GM21576 (cell line): Measurements from ENCODE around the gene TNXB.
A peak's percentile ranks its signal among the peaks of the same experiment; 100 is the strongest.

Source experiments
- ATAC-seq: cut with Tn5 transposase; IDR thresholded peaks from one replicate; pipeline ENCODE4 v1.9.1; 2021; ENCODE audit warnings: mild to moderate bottlenecking, moderate library complexity; ENCODE audit not compliant: unreplicated experiment

The TNXB gene, protein sequence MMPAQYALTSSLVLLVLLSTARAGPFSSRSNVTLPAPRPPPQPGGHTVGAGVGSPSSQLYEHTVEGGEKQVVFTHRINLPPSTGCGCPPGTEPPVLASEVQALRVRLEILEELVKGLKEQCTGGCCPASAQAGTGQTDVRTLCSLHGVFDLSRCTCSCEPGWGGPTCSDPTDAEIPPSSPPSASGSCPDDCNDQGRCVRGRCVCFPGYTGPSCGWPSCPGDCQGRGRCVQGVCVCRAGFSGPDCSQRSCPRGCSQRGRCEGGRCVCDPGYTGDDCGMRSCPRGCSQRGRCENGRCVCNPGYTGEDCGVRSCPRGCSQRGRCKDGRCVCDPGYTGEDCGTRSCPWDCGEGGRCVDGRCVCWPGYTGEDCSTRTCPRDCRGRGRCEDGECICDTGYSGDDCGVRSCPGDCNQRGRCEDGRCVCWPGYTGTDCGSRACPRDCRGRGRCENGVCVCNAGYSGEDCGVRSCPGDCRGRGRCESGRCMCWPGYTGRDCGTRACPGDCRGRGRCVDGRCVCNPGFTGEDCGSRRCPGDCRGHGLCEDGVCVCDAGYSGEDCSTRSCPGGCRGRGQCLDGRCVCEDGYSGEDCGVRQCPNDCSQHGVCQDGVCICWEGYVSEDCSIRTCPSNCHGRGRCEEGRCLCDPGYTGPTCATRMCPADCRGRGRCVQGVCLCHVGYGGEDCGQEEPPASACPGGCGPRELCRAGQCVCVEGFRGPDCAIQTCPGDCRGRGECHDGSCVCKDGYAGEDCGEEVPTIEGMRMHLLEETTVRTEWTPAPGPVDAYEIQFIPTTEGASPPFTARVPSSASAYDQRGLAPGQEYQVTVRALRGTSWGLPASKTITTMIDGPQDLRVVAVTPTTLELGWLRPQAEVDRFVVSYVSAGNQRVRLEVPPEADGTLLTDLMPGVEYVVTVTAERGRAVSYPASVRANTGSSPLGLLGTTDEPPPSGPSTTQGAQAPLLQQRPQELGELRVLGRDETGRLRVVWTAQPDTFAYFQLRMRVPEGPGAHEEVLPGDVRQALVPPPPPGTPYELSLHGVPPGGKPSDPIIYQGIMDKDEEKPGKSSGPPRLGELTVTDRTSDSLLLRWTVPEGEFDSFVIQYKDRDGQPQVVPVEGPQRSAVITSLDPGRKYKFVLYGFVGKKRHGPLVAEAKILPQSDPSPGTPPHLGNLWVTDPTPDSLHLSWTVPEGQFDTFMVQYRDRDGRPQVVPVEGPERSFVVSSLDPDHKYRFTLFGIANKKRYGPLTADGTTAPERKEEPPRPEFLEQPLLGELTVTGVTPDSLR (N-terminal part only)

GRCh38 chr6:32109114-32109764, at the start of gene TNXB:
Gene TNXB (minus strand): TSS chr6:32109338. CDS start chr6:32098198, 11,140 bp downstream.
- no peak for ATAC-seq

- no peak for ATAC-seq
Measured at GRCh38 chr6:32158052-32158451, 48.9 kb upstream of the TNXB start.

GRCh38 chr6:32156891-32157290, 47.8 kb upstream of the TNXB start:
- no peak for ATAC-seq

DNA sequence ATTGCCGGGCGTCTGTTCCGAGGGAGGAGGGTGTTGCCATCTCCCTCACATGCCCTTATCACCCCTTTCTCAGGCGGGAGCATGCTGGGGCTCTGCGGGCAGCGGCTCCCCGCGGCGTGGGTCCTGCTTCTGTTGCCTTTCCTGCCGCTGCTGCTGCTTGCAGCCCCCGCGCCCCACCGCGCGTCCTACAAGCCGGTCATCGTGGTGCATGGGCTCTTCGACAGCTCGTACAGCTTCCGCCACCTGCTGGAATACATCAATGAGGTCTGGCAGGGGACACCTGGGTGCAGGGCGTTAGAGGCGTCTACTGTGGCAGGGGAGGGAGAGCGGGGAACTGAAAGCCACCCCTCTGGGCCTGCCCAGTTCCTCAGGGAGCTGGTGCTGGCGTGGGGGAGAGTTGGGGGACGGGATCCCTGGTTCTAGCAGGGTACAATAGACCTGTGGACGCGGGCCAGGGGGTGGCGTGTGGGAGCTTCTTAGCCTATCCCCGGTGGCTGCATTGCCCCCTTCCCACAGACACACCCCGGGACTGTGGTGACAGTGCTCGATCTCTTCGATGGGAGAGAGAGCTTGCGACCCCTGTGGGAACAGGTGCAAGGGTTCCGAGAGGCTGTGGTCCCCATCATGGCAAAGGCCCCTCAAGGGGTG, 45.5 kb upstream of the TNXB start:
- ATAC-seq = peak; percentile 63

- ATAC-seq = peak; percentile 22
Measured at GRCh38 chr6:32153564-32154513, 44.7 kb upstream of the TNXB start, which contains the start of gene PPT2. Gene PPT2 (plus strand): TSS chr6:32154141. CDS start chr6:32154595, 454 bp downstream.

DNA sequence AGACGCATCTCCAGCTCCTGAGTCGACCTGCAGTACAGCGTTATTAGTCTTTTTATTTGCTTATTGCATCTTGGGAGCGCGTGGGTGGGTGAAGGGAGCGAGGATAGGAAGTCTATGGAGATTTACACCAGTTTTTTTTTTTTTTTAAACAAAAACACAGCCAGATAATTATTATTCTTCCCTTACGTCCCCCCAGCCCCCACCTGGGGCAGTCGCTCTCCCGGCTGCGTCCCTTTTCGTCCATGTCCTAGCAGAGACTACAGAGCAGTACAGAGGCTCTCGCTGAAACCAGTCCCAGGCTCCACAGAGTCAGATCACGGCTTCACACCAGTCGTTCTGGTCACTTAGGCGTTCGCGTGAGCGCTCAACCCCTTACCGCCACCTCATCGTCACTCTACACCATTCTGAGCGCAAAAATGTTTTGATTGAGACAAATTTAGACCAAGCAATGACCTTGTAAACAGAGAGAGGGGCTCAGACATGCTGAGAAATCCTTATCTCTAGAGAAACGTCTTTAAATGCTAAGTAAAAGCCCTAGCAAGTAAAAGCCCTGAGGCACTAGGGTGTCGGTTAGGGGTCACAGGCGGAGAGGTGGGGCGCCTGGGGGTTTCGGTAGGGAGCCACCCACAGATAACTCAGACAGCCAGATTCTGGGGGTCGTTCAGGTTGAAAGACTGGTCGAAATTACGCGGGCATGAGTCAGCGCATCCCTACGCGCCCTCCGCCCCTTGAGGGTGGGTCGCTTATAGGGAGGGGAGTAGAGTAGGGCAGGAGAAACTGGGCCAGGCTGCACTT, 43.8 kb upstream of the TNXB start:
- no peak for ATAC-seq

DNA sequence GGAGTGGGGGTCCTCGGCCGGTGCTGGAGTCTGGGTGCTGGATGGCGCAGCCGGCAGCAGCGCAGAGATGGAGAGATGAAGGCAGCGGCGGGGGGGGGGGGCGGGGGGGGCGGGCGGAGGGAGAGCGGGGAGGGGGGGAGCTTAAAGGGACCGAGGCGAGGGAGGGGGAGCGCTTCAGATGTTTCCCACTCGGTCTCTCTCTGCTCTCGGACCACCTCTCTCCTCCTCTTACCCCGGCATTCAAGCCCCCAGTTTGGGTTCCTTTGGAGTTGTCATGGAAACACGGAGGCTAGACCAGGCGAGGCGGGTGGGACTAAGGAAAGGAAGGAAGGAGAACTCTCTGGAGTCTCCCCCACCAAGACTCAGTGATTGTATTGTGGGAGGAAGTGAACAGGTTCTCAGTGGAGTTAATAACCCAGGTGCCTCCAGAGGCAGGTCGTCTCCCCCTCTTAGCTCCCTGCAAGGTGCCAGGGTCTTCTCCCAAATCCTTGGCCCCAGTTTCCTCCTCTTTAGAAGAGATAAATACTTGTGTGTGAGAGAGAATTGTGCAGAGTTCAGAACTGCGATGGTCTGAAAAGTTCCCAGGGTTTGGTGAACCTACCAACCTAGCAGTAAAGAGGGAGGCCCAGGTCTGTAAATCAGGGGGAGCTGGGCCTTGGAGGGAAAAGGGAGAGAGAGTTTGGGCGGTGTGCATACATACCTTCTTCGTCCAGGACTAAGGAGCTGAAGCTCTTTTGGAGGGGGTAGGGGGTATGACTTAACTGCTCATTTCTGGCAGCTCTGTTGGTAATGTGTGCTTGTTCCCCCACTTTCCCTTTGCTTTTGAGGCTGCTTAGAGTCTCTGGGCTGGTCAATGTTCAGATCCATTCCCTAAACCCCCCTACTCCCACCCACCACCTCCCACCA, 43.0 kb upstream of the TNXB start, which contains the start of gene PRRT1:
Gene PRRT1 (minus strand): TSS at position 77 of the 906 bp plus-strand sequence. CDS start 112 bp downstream, outside the sequence.
- no peak for ATAC-seq

- no peak for ATAC-seq
Measured at GRCh38 chr6:32151181-32151862, 42.2 kb upstream of the TNXB start.

GRCh38 chr6:32149932-32150870, 41.1 kb upstream of the TNXB start:
- ATAC-seq = no peak

- ATAC-seq = no peak
Measured at GRCh38 chr6:32149092-32149755, 40.1 kb upstream of the TNXB start.

DNA sequence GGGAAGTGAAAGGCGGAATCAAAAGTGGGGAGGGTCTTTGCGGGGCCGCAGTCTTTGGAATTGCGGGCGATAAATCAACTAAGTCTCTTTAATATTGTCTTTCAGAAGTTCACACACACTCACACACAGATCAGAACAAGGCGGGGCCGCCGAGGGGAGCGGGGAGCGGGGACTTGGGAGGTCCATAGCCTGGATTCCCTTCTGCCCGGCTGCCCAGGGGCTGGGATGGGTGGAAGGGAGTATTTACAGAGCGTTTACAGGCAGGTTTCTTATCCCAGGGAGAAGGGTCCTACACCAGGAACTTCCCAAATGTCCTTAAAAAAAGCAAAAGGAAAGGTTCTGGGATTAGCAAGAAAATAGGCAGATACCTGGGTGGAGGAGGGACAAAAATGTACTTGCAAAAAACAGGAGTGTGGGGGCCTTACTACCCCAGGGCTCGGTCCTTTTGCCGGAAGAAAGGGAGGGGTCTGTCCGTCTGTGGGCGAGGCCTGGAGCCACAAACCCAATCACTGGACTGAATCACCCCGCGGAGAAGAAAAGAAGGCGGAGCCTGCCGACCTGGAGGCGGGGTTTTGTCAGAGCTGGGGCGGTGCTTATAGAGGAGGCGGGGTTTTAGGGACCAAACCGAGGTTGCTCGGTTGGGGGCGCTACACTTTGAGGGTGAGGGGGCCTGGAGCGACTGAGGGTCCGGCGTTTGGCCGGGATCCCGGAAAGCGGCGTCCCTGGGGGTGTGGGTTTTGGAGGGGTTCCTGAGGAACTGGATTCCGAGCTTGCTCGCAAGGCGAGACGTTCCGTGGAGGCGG, 39.4 kb upstream of the TNXB start:
- ATAC-seq = no peak

GRCh38 chr6:32147401-32148132, 38.4 kb upstream of the TNXB start:
- ATAC-seq = no peak

DNA sequence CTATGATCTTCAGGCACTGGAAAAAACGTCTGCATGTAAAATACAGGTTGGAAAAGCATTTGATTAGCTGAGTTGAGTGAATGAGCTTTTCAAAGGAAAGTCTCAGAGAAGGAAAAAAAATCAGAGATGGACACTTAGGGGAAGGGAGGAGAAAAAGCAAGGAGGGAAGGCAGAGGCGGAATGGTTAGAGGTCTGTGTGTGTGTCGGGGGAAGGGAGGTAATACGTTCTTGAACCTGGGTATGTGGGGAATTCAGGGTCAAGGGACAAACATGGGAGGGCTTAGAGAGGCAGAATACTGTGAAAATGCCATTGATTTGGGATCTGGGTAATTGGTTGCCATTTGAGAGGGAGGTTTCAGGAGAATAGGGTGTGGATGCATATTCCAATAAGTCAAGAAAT, 37.5 kb upstream of the TNXB start:
- no peak for ATAC-seq
